GM21381 (cell line): ENCODE data around the gene PERCC1.
"Not testable (repeated sequence)": the region's sequence is repeated elsewhere in the genome, so short reads cannot be mapped to it uniquely, and the experiment has no call there.

ENCODE experiments used
- ATAC-seq: cut with Tn5 transposase; IDR thresholded peaks from one replicate; pipeline ENCODE4 v1.9.1; 2021; ENCODE audit warnings: mild to moderate bottlenecking, moderate library complexity; ENCODE audit not compliant: unreplicated experiment

PERCC1 gene

DNA sequence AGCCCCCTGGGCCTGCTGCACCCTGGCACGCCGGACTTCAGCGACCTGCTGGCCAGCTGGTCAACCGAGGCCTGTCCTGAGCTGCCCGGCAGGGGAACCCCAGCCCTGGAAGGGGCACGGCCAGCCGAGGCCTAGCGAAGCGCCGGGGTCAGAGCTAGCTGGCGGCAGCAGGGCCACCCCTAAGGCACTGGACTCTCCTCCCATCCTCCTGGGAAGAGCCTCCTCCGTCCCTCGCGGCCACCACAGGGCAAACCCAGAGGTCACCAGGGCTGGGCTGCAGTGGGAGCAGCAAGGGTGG lies 2.3 kb downstream of the PERCC1 start:
- ATAC-seq, result no peak

DNA sequence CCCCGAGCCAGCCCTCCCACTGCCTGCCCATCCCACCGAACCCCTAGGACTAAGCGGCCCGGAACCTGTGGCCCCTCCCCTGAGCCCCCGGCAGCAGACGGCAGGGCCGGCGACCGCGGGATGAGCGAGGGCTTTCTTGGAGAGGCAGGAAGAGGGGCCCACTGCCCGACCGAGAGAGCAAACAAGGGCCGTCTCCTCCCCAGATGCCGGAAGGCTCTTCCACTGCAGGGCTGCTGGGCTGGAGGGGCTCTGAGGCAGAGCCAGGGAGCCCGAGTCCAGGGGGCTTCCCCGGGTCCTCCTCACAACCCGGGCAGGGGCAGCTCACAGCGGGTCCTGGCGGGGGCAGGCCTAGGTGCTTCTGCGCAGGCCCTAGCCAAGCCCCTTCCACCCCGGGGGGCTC lies 2.9 kb downstream of the PERCC1 start:
- no peak for ATAC-seq

DNA sequence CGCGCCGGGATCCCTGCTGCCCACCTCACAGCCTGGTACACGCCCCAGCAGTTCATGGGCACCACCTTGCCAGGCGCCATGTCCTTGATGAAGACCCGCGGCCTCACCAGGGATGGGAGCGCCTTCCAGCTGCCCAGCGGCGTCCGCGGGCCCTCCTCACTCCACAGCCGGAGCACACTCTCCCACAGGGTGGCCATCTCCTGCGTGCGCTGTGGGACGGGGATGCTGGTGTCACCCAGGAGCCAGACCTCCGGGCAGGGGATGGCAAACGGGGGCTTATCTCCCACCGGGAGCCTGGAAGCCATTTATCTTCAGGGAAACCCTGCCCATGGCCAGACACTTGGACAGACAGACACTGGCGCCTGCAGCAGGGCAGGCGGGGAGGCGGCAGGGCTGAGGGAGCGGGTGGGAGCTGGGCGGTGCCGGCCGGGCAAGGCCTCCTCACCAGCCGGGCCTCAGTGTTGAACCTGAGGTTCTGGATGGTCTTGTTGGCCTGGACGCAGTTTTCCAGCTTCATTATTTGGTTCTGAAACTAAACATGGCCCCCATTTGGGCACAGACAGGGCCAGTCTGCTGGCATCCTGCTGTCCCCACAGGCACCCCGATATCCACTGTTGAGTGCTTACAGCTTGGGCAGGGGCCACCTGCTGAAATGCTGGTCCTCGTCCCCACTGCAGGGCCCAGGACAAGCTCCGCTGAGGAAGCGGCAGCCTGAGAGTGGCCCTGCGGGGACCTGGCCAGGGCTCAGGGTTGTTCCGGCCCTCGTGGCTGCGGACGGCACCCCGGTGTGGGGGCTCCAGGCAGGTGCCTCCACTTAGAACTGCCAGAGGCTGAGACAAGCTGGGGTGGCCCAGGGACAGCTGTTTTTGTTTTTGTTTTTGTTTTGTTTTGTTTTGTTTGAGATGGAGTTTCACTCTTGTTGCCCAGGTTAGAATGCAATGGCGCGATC lies 4.0 kb downstream of the PERCC1 start:
- ATAC-seq, result no peak

DNA sequence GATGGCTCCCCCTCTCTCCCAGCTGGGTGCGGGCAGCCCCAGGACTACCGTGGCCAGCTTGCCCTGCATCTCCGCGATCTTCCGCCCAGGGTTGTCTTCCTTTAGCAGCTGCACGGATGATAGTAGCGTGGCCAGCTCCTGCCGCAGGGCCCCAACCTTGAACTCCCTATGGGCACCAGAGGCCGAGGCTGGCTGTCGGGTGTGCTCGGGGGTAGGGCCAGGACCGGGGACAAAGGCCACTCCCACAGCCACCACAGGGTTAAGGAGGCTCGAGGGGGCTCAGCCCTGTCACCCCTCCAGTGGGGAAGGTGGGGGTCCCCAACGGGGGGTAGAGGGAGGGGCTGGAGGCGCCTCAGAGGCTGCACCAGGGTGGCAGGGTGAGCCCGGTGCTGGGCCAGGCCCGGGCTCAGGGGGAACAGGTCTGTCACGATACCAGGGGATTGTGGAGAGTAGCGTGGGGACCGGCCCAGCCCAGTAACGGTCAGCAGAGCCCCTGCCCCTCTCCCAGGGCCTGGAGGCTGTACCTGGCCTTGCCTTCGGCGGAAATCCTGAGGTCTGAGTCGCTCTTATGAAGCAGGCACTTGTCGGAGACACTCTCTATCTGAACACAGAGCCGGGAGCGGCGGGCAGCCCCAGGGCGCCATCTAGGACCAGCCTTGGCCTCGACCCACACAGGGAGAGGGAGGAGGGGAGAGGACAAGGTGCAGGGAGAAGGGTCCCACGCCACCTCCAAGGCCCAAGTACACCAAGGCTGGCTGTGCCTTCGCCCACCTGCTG lies 5.2 kb downstream of the PERCC1 start:
- ATAC-seq, result no peak

DNA sequence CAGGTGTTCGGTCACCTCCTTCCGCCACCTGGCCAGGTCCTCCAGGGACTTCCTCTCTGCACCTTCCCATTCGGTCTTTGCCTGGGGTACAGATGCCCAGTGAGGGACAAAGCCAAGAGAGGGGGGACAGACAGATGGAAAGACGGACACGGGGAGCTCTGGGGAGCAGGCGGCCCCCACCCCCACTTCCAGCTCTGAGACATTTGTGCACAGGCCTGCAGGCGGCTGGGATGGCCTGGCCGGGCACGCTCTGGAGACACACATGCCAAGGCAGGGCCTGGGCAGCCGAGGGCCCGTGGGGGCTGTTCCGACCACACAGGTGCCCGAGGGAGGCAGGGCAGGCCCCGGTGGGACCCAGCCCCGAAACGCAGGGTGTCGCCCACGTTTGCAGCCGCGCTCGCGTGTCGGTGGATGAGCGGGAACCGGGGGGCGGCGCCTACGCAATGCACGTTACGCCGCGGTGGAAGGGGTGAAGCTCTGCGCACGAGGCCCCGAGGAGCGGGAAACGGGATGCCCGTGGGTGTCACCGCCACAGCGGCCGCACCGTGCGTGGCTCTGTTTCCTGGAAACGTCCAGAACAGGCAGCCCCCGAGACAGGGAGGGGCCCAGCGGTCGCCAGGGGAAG lies 6.0 kb downstream of the PERCC1 start:
- no peak for ATAC-seq

DNA sequence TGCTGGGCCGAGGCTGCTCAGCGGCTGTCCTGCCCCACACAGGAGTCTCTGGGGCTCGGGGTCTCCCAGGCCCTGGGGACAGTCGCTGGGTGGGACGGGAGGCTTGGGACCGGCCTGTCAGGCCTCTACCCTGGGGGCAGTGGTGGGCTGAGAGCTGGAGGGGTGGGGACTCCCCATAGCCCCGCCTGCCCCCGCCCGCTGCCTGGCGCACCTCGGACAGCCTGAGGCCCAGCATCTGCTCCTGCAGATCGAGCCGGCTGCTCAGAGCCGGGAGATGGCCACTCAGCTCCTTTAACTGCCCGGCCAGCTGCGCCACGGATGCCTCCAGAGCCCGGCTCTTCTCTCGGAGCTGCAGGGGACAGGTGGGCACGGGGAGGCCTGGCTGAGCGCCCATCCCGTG lies 6.7 kb downstream of the PERCC1 start:
- ATAC-seq, result no peak

DNA sequence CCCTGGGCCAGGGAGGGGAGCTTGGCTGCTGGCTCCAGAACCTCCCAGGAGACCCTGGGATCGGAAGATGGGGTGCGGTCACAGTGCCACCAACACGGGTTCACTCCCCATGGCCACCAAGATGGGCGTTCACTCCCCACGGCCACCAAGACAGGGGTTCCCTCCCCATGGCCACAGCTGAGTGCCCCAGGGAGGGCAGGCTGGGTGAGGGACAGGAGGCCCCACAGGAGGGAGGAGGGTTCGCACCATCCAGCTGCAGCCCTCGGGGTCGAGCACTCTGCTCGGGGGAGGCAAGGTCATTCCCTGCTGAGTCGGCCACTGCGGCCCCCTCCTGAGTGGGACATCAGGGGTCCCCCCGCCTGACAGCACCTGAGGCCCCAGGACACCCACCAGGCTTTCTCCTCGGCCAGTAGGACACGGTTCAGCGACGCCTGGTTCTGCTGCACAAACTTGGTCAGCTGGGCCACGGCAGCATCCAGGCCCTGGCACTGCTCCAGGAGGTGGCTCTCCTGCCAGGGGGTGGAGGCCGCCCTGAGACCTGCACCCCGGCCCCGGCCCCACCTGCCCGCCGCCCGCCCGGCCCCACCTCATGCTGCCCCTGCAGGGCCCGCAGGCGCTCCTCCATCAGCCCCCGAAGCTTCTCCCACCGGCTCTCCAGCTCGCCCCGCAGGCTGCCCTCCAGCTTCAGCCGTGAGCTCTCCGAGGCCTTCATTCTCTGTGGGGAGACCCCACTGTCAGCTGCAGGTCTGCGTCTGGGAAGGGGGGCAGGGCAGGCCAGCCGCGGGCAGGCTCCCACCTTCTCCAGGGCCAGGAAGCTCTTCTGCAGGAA lies 7.6 kb downstream of the PERCC1 start:
- no peak for ATAC-seq

DNA sequence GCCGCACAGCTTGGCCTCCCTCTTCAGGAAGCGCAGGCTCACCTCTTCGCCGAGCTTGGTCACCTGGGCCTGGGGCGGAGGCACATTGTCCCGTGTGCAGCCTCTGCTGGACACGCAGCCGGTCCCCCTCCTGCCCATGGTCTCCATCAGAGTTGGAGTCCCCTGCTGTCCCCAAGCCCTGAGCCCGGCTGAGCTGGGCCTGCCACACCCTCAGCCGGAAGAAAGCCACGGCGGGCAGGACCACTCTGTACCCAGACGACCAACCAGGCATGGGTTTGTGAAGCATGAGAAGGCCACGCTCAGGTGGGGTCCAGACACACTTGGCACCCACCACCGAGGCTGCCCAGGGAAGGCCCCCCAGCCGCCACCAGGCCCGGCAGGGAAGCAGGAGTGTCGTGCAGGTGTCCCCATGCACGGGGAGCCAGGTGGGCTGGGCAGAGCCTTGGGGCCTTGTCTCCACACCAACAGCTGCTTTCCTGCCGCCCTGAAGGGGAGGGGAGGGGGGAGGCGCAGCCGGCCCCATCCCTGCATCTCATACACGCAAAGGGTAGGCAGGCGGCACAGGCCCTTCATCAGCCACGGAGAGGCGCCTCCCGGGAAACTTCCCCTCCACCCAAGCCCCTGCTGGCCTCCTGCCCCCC lies 8.3 kb downstream of the PERCC1 start:
- no peak for ATAC-seq

DNA sequence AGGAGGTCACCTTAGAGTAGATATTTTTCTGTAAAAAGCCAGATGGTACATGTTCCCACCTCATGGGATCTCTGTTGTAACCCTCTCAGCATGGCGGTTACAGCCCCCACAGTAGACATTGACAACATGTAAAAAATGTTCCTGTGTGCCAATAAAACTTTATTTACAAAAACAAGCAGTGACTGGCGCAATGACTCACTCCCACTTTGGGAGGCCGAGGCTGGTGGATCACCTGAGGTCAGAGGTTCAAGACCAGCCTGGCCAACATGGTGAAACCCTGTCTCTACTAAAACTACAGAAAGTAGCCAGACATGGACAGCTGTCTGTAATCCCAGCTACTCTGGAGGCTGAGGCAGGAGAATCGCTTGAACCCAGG lies 8.8 kb downstream of the PERCC1 start:
- ATAC-seq, result not testable (repeated sequence)

DNA sequence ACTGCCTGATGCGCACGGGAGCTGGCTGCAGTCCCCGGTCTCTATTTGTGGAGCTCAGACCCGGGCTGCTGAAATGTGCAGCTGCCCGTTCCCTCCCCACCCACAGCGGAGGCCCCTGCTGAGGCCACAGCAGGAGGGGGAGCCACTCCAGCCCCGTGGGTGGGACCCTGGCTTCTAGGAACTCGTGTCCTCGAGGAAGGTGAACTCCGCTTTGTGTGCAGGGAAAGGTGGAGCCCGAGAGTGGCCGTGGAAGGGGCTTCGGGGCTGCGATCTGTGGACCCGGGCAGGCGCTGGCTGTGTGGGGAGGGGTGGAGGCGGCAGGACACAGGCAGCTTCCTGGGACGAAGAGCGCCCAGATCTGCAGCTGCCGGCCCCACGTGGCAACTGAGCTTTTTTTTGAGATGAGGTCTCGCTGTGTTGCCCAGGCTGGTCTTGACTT lies 10.5 kb downstream of the PERCC1 start:
- no peak for ATAC-seq

DNA sequence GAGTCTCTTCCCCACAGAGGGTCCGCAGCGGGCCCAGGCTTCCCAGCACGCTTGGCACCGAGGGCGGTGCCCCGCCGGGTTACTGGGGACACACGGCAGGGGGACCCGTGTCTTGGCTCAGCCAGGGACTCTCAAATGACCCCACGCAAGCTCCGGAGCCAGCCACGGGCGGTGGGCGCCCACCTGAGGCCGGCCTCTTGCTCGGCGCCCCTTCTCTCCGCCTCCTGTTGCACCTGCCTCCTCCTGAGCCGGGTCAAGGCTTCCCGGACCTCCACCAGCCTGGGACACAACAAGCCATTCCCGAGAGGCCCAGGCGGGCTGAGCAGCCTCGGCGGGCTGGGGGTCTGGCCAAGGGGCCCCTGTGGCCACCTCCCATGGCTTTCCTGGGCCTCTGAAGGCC lies 11.8 kb downstream of the PERCC1 start:
- no peak for ATAC-seq

DNA sequence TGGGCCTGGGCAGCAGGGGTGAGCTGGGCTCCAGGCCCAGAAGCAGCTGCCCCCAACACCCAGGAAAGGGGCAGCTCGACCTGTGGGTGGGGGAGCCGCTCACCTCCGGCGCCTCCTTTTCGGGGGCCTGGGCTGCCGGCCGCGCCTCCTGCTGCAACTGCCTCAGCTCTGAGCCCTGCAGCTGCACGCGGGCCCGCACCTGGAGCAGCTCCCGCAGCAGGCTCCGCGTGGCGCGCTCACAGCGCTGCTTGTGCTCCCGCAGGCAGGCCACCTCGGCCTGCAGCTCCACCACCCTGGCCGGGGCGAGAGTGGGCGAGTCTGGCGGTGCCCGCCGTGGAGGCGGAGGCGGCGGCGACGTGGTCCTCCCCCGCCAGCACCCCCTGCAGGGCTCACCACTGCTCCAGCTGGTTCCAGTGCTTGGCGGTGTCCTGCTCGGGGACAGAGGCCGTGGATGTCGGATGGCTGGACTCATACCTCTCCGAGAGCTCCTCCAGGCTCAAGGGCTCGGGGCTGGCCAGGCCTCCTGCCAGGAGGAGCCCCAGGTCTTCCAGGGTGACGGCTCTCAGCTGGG lies 12.6 kb downstream of the PERCC1 start:
- ATAC-seq, result no peak

DNA sequence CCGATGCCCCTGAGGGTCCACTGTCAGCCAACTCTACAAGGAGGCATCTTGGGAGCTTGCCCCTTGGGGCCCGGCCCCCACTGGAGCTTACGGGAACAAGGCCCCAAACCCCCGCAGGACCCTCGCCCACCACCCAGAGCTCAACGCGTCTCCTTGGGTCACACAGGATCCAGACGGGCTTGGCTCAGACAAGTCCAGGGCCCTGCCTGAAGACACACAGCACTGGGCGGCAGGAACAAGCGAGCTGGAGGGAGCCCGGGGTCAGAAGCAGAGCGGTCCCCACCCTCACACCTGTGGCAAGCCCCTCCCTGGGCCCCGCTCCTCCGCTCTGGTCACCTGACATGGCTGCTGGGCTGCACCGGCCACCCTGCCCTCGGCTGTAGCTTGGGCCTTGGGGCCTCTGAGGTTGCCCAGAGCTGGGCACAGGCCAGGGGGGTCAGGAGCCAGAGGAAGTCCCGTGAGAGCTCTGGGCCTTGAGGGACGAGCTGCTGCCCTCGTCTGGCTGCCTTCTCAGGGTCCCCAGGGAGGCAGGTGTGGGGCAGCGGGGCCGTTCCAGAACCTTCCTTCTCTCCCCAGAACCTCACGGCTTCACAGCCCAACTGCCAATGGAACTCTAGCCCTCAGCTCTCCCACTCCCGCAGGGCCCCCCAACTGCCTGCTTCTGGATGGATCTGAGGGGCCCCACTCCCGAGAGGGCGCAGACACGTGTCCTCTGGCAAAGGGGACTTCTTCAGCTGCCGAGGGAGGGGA lies 13.3 kb downstream of the PERCC1 start, which contains the start of gene CCDC154:
Gene CCDC154, minus strand, starts transcription at position 577 of the 750 bp plus-strand sequence. Its CDS starts 234 bp downstream, at position 343.
- ATAC-seq, result no peak

DNA sequence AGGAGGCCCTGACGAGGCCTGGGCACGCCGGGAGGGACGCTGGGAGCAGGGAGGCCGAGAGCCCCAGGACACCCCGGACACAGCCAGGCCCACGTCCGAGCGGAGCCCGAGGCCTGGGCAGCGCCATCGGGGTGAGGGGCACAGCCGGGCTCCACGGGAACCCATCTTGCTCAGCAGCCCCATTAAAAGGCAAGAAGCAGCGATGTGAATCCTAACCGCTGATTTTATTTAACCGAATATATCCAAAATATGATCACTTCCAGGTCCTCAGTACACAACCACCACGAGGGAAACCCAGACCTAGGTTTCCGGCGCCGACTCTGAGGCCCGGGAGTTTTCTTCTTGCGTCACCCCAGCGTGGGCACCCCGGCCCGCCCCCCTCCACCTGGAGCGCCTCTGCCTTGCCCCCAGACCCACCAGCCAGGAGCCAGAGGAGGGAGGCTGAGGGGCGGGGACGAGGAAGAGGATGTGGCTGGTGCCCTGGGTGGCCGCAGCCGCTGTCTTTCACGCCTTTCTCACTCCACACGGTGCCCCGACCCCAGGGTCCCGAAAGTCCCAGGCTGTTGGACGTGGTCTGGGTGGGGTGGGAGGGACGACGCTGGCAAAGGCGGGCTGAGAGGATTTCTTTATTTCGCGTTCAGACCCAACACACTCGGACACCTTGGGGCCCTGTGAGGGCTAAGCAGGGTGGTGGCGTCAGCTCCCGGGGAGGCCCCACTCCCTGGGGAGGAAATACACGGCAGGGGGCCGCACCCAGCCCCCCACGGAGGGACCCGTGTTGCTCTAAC lies 14.0 kb downstream of the PERCC1 start:
- no peak for ATAC-seq

DNA sequence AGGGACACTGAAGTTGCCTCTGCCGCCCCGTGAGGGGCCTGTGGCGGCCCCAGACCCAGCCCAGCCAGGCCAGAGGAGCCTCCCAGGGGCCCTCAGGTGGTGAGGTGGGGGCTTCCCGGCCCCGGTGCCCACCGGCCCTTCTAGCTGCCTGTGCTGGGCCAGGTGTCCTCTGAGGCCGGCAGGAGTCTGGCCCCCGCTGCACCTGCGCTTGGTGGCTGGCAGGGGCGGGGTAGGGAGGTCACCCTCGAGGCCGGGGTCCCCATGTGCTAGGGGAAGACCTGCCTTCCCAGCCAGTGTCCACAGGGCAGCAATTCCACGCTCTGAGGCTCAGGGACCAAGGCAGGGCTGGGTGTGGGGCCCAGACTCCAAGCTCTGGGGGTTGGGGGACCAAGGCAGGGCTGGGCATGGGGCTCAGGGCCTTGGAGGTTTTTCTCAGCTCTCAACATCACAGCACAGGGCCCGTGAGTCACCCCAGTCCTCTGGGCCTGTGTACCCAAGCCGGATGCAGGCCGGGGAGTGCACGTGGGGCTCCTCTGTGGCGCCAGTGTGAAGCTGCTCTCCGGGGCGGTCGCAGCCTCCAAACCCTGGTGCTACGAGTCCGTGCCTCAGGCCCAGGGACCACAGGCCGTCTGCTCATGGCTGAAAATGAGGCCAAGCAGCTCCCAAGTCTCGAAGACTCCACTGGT lies 14.8 kb downstream of the PERCC1 start:
- no peak for ATAC-seq

DNA sequence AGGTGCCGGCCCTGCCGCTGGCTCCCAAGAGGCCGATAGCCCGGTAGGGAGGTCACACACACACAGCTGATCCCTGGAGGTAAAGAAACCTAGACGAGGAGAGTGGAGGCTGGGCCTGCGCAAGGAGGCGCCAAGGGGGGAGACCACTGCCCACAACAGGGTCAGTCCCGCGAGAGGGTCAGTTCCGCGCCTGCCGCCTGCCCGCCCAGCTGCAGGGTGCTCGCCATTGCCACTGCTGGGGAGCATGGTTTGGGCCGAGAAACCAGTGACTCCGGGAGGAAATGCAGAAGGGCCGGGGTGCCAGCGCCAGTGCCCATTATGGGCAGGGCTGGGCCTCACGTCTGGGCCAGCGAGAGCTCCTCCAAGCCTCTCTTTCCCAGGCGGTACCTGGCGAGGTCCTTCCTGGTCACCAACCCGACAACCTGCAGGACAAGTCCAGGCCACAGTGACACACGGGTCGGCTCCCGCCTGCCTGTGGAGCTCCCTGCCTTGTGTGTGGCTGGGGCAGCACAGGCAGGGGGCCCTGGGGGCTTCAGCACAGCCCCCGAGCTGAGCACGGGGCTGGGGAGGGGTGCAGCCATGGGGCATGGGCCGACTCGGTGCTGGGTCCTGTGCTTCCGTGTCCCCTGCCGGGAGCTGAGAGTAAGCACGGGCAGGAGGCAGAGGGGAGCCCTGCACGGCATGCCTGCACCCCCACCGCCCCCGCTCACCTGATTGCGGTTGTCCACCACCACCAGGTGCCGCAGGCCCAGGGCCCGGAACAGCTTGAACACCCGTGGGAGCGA lies 15.6 kb downstream of the PERCC1 start:
- no peak for ATAC-seq

DNA sequence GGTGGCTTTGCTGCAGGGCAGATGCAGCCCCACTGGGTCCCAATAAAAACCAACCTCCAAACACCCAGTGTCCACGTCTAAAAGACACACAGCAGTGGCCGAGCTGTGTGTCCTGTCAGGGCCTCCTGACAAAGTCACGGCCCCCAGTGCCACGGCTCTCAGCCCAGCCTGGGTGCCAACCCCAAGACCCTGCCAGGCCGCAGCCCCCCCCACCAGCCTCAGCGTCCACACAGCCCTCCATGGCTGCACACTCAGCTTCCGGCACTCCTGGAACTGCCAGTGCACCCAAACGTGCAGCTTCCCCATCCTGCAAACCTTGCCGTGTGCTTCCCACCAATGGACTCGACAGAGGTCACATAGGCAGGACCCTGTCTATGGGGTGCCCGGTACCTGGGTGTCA lies 17.1 kb downstream of the PERCC1 start:
- ATAC-seq, result no peak
